Stimulated activated effector memory CD8-positive, alpha-beta T cell treated with anti-CD3 and anti-CD28 coated beads, Interleukin-12 subunit alpha, Interleukin-12 subunit beta, amount 100 ng/mL, for 72 hours (primary cell): ENCODE results near the gene RIMBP2.
"Not testable (repeated sequence)": the region's sequence is repeated elsewhere in the genome, so short reads cannot be mapped to it uniquely, and the experiment has no call there.

Experiments used
- ATAC-seq: fragments of 150-1000 bp; cut with Tn5 transposase; 2 replicates; pipeline ENCODE4 v1.10.0; 2021
- DNase-seq, 2 donors: peaks; one replicate each; pipeline ENCODE4 v3.0.0; 2021 to 2022; ENCODE audit warnings: low spot score in 2 of 2
- H3K27ac Mint-ChIP-seq: one replicate; pipeline ENCODE4 v1.8.0; 2022; ENCODE audit warnings: mild to moderate bottlenecking, mixed read lengths
- H3K36me3 Mint-ChIP-seq: one replicate; pipeline ENCODE4 v1.8.0; 2022; ENCODE audit warnings: mild to moderate bottlenecking, mixed read lengths
- H3K4me1 Mint-ChIP-seq: one replicate; pipeline ENCODE4 v1.8.0; 2022; ENCODE audit warnings: mixed read lengths
- H3K4me3 Mint-ChIP-seq: one replicate; pipeline ENCODE4 v1.8.0; 2022; ENCODE audit warnings: mild to moderate bottlenecking, mixed read lengths
- H3K9me3 Mint-ChIP-seq: one replicate; pipeline ENCODE4 v1.8.0; 2022; ENCODE audit warnings: mixed read lengths

The RIMBP2 gene, protein sequence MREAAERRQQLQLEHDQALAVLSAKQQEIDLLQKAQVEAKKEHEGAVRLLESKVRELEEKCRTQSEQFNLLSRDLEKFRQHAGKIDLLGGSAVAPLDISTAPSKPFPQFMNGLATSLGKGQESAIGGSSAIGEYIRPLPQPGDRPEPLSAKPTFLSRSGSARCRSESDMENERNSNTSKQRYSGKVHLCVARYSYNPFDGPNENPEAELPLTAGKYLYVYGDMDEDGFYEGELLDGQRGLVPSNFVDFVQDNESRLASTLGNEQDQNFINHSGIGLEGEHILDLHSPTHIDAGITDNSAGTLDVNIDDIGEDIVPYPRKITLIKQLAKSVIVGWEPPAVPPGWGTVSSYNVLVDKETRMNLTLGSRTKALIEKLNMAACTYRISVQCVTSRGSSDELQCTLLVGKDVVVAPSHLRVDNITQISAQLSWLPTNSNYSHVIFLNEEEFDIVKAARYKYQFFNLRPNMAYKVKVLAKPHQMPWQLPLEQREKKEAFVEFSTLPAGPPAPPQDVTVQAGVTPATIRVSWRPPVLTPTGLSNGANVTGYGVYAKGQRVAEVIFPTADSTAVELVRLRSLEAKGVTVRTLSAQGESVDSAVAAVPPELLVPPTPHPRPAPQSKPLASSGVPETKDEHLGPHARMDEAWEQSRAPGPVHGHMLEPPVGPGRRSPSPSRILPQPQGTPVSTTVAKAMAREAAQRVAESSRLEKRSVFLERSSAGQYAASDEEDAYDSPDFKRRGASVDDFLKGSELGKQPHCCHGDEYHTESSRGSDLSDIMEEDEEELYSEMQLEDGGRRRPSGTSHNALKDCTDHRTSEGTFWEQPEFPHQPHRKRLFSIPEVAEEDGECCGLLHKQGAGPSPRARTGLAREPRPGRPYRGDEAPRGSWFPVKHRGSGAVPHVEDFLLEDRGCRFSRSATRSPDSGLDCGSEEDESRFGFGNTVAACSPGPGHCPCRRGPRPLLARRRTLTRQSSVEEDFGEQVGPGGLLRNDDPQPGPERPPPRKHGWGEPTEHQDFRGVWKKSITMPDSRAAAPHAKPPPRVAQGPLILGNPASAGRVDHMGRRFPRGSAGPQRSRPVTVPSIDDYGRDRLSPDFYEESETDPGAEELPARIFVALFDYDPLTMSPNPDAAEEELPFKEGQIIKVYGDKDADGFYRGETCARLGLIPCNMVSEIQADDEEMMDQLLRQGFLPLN (N-terminal part only)

DNA sequence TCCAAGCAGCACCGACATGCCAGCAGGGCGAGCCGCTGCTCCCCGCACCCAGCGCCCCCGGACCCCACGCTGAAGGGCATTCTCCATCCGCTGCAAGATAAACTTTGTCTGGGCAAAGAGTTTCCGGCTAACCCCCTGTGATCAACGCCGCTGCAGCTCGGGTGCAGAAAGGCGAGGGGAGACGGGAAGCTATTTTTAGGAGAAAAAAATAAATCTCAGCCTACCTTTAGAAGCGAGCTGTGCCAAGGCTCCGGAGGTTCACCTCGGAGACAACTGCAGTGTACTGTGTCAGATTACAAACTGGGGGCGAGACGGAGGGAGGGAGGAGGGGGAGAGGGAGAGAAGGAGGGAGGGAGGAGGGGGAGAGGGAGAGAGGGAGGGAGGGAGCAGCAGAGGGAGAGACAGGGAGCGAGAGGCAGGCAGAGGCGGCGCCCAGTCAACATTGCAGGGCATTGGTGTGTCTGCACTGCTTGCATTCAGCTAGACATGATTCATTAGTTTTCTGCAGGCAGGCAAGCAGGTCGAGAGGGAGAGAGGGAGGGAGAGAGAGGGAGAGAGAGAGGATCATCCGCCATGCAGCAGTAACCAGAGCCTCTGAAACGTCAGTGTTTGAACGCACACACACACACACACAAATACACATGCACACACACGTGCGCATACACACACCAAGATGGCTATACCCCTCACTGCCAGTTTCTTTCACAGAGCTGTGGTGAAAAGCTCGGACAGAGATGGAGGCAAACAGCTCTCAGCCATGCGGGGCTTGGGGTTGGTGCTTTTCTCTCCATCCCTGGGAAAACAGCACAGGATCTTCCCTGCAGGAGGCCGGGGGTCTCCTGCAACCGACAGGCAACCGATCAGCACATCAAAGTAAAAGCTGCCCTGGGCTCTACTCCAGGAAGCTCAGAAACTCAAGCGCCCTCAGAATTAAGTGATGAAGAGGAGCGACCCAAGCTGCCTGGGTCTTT is at the start of gene RIMBP2:
TSS of gene RIMBP2 (minus strand) at position 302 of the 971 bp plus-strand sequence. CDS start 237,286 bp downstream, outside the sequence.
- Mint-ChIP-seq H3K36me3 (no peaks in the 10 kb centered on the region), H3K27ac (no peak within 1 kb of the TSS), H3K9me3 (peaks cover 5% of the 10 kb centered on the region), H3K4me1 (peaks cover 22% of the 10 kb centered on the region), H3K4me3 (peak within 1 kb of the TSS; percentile 32)
- DNase-seq, result no peak
- ATAC-seq, result no peak

- Mint-ChIP-seq H3K9me3 (no peaks in the 10 kb centered on the region), H3K36me3 (no peaks in the 10 kb centered on the region)
- ATAC-seq, result no peak
These were observed 49.1 kb upstream of the RIMBP2 start for GRCh38 chr12:130765186-130765659.

DNA sequence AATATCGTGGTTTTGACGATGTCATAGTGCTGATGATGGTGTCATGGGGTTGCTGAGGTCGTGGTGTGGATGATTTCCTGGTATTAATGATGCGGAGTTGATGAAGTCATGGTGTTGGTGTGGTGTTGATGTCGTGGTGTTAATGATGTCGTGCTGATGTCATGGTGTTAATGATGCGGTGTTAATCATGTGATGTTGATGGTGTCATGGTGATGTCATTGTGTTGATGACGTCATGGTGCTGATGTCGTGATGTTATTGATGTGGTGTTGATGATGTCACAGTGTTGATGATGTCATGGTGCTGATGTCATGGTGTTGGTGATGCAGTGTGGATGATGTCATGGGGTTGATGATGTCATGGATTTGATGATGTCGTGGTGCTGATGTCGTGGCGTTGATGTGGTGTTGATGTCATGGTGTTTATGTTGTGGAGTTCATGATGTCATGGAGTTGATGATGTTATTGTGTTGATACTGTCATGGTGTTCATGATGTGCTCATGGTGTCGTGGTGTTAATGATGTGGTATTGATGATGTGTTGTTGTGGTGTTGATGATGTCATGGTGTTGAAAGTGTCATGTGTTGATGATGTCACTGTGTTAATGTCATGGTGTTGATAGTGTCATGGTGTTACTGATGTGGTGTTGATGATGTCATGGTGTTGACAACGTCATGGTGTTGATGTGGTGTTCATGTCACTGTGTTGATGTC is 48.5 kb upstream of the RIMBP2 start:
- Mint-ChIP-seq H3K36me3 (no peaks in the 10 kb centered on the region), H3K4me1 (peaks cover 24% of the 10 kb centered on the region), H3K9me3 (no peaks in the 10 kb centered on the region), H3K27ac (no peak overlapping the region), H3K4me3 (no peak overlapping the region)
- peak; percentile 51 to 74 for DNase-seq
- ATAC-seq, result peak; percentile 6

More at GRCh38 chr12:130765186-130765659, 49.1 kb upstream of the RIMBP2 start:
- no peak overlapping the region for H3K4me3 Mint-ChIP-seq
- DNase-seq, result peak in 1 of 2 donors; percentile 19
- peaks cover 24% of the 10 kb centered on the region for H3K4me1 Mint-ChIP-seq
- no peak overlapping the region for H3K27ac Mint-ChIP-seq

DNA sequence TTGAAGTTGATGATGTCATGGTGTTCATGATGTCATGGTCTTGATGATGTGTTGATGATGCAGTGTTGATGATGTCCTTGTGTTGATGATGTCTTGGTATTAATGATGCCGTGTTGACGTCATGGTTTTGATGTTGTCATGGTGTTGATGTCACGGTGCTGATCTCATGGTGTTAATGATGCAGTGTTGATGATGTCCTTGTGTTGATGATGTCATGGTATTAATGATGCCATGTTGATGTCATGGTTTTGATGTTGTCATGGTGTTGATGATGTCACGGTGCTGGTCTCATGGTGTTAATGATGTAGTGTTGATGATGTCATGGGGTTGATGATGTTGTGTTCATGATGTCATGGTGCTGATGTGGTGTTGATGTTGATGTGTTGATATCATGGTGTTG is 48.0 kb upstream of the RIMBP2 start:
- ATAC-seq (no peak), DNase-seq (no peak)
- Mint-ChIP-seq H3K4me3 (no peak overlapping the region), H3K36me3 (no peaks in the 10 kb centered on the region), H3K4me1 (peaks cover 24% of the 10 kb centered on the region), H3K27ac (no peak overlapping the region), H3K9me3 (no peaks in the 10 kb centered on the region)

DNA sequence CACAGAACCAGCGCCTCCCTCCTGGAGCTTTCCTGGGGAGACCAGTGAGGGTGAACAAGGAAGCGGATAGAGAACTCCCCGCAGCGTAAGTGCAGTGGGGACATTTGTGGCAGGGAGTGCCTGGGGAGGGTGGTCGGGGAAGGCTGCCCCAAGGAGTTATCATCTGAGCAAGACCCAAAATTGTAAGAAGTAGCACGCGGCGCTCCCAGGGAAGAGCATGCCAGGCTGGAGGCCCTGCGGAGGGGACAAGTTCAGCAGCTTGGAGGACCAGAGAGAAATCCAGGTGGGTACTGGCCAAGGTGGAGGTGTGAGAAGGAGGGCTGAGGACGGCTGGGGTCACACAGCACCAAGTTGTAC is 46.2 kb upstream of the RIMBP2 start:
- no peak for DNase-seq
- no peak for ATAC-seq

GRCh38 chr12:130761537-130762318 is 45.6 kb upstream of the RIMBP2 start:
- Mint-ChIP-seq H3K4me3 (peak overlapping the region; percentile 27), H3K36me3 (no peaks in the 10 kb centered on the region), H3K9me3 (no peaks in the 10 kb centered on the region), H3K4me1 (peaks cover 16% of the 10 kb centered on the region), H3K27ac (no peak overlapping the region)
- DNase-seq, result peak; percentile 42 to 70
- ATAC-seq, result peak; percentile 70

More for the DNA sequence above, 46.2 kb upstream of the RIMBP2 start:
- H3K27ac Mint-ChIP-seq, result no peak overlapping the region
- peak overlapping the region; percentile 27 for H3K4me3 Mint-ChIP-seq
- H3K4me1 Mint-ChIP-seq, result peaks cover 16% of the 10 kb centered on the region
- no peaks in the 10 kb centered on the region for H3K9me3 Mint-ChIP-seq
- no peaks in the 10 kb centered on the region for H3K36me3 Mint-ChIP-seq

- H3K9me3 Mint-ChIP-seq, result peaks cover 6% of the 10 kb centered on the region
- no peaks in the 10 kb centered on the region for H3K36me3 Mint-ChIP-seq
- H3K4me1 Mint-ChIP-seq, result peaks cover 14% of the 10 kb centered on the region
- H3K27ac Mint-ChIP-seq, result peak overlapping the region; percentile 74
- DNase-seq (no peak), ATAC-seq (no peak)
- no peak overlapping the region for H3K4me3 Mint-ChIP-seq
These were observed 38.3 kb upstream of the RIMBP2 start for GRCh38 chr12:130754234-130754901.

GRCh38 chr12:130752692-130753230 is 36.7 kb upstream of the RIMBP2 start:
- no peak overlapping the region for H3K4me3 Mint-ChIP-seq
- ATAC-seq (no peak), DNase-seq (no peak)
- H3K9me3 Mint-ChIP-seq, result peaks cover 6% of the 10 kb centered on the region
- H3K36me3 Mint-ChIP-seq, result no peaks in the 10 kb centered on the region
- no peak overlapping the region for H3K27ac Mint-ChIP-seq
- peaks cover 20% of the 10 kb centered on the region for H3K4me1 Mint-ChIP-seq

DNA sequence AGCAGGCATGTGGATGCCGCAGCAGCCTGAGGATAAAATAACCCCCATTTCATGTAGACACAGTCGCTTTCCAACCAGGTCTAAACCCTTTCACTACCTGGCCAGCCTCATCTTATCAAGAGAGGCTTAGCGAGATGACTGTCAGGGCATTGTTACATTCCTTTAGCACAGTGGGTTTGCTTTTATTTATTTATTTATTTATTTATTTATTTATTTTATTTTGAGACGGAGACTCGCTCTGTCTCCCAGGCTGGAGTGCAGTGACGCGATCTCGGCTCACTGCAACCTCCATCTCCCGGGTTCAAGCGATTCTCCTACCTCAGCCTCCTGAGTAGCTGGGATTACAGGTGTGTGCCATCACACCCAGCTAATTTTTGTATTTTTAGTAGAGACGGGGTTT is 35.9 kb upstream of the RIMBP2 start:
- not testable (repeated sequence) for ATAC-seq, H3K36me3 Mint-ChIP-seq, H3K9me3 Mint-ChIP-seq, DNase-seq, H3K4me3 Mint-ChIP-seq, H3K27ac Mint-ChIP-seq
- peaks cover 20% of the 10 kb centered on the region for H3K4me1 Mint-ChIP-seq

DNA sequence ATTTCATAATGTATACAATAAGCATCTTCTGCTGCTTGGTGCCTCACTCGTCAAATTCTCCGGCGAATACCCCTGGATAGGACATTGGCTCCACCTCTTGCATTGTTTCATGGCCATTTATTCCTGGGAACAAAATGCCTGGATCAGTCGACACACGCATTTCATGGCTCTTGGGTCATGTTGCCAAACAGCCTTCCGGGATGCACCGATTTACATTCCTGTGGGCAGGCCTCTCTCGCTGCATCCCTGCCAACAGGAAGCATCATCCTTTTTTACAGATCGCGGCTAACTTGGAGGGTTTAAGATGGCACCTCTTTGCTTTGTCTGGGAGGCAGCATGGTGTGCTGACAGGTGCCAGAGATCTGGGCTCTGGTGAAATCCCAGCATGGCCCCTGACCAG is 32.7 kb upstream of the RIMBP2 start:
- ATAC-seq, result no peak
- H3K27ac Mint-ChIP-seq, result no peak overlapping the region
- no peaks in the 10 kb centered on the region for H3K36me3 Mint-ChIP-seq
- H3K4me3 Mint-ChIP-seq, result no peak overlapping the region
- H3K9me3 Mint-ChIP-seq, result no peaks in the 10 kb centered on the region
- H3K4me1 Mint-ChIP-seq, result peaks cover 11% of the 10 kb centered on the region
- DNase-seq, result no peak

DNA sequence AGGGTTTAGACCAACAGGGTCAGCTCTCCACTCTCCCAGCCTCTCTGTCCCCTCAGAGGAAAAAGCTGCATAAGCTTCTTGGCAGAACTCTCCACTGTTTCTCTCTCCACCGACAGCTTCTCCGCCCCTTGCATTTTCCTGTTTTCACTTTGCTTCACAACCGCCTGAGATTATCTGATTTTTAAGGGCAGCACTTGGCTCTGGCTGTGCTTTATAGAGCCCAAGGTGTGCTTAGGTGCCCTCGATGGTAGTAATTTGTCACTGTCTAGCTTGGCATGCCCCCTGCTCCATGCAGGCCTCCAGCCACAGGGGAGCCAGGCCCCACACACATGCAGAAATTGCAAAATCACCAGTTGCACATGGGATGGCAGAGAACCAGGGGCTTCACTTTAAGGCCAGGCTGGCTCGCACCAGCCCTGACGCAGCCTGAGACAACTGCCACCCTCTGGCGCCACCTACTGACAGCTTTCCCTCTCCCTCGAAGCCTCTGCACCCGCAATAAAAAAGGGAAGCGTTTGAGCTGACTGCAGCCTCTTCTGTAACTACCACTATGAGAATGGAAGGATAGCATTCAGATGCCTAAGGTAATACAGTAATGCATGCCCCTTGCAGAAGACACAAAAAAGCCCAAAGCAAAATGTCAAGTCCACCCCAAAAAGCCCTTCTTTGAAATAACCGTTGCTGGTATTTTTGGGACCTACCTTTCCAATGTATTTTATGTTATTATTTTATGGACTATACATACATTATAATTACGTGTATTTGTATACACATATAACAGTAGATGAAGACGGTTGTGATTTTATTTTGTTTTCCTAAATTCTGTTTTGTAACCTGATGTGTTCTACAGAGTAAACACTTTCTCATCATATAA is 32.0 kb upstream of the RIMBP2 start:
- Mint-ChIP-seq H3K9me3 (no peaks in the 10 kb centered on the region), H3K4me1 (peaks cover 11% of the 10 kb centered on the region), H3K27ac (no peak overlapping the region), H3K4me3 (no peak overlapping the region), H3K36me3 (no peaks in the 10 kb centered on the region)
- ATAC-seq, result peak; percentile 82
- DNase-seq, result peak; percentile 64 to 86

DNA sequence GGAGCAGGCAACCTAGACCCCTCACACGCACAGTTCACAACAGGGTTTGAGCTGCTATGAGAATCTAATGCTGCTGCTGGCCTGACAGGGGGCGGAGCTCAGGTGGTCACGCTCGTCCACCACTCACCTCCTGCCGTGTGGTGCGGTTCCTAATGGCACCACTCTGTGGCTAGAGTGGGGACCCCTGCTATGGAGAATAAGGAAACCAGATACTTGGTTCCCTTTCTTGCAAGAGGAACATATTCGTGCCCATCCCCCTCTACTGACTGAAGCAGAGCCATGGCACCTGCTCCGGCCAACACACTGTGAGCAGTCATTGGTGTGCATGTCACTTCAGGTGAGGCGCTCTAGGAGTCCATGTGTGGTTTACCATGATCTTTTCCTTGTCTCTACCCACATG is 30.4 kb upstream of the RIMBP2 start:
- no peaks in the 10 kb centered on the region for H3K9me3 Mint-ChIP-seq
- H3K4me1 Mint-ChIP-seq, result peaks cover 6% of the 10 kb centered on the region
- ATAC-seq, result no peak
- no peaks in the 10 kb centered on the region for H3K36me3 Mint-ChIP-seq
- H3K27ac Mint-ChIP-seq, result no peak overlapping the region
- H3K4me3 Mint-ChIP-seq, result no peak overlapping the region
- DNase-seq, result no peak
